Calu3 (cell line): Measurements from ENCODE around the gene GPATCH2. TPM values are rescaled to one million over a fixed set of nuclear protein-coding genes. Genes with fewer than 3 reads are reported as not detected.

Experiments used
- BruUV-seq: library from RNA; stranded (reverse); fragments of 400-500 nt; replicated peaks from 2 replicates; lab custom pipeline; 2021; lab: Mats Ljungman, UMichigan
- CTCF ChIA-PET: fragments of 300-600 bp; sonication (Branson Sonifier 250); formaldehyde crosslinking; loops from one replicate; lab custom pipeline; 2022; ENCODE audit warnings: antibody characterized with exemption; lab: Charles Lee
- DNase-seq: peaks from one replicate; pipeline ENCODE4 v3.0.0; 2022
- H3K27ac Mint-ChIP-seq: one replicate; pipeline ENCODE4 v1.8.0; 2022; ENCODE audit warnings: mixed read lengths; ENCODE audit not compliant: unreplicated experiment
- H3K27me3 Mint-ChIP-seq: one replicate; pipeline ENCODE4 v1.8.0; 2022; ENCODE audit warnings: mixed read lengths; ENCODE audit not compliant: unreplicated experiment
- H3K36me3 Mint-ChIP-seq: one replicate; pipeline ENCODE4 v1.8.0; 2022; ENCODE audit warnings: mild to moderate bottlenecking, moderate library complexity, mixed read lengths; ENCODE audit not compliant: insufficient read depth, unreplicated experiment
- H3K4me1 Mint-ChIP-seq: one replicate; pipeline ENCODE4 v1.8.0; 2022; ENCODE audit warnings: mild to moderate bottlenecking, low read depth, mixed read lengths; ENCODE audit not compliant: unreplicated experiment
- H3K4me3 Mint-ChIP-seq: one replicate; pipeline ENCODE4 v1.8.0; 2022; ENCODE audit warnings: mild to moderate bottlenecking, low read depth, moderate library complexity, mixed read lengths; ENCODE audit not compliant: unreplicated experiment
- H3K9me3 Mint-ChIP-seq: one replicate; pipeline ENCODE4 v1.8.0; 2022; ENCODE audit warnings: low read depth, mixed read lengths; ENCODE audit not compliant: unreplicated experiment
- CTCF ChIP-seq: fragments of 200-600 bp; IDR thresholded peaks from one replicate; pipeline ENCODE4 v1.8.0; 2022; ENCODE audit warnings: antibody characterized with exemption; ENCODE audit not compliant: unreplicated experiment
- intact Hi-C: fragments of 100-400 bp; cut with micrococcal nuclease; formaldehyde crosslinking; loops from one replicate; pipeline ENCODE4 v1.10.0; 2022; ENCODE audit not compliant: unreplicated experiment
- total RNA-seq: library from RNA; stranded (reverse); gene quantifications from 2 replicates; pipeline ENCODE4 v1.2.3, GENCODE V29; 2022

The GPATCH2 gene
- total RNA-seq, 1 experiment from 2014 or later = 22.4 TPM

- CTCF ChIA-PET = no interaction called here
- intact Hi-C loops = no loop called here
- no TSS peak for BruUV-seq
These were observed 168.7 kb downstream of the GPATCH2 start for GRCh38 chr1:217462159-217462558.

GRCh38 chr1:217457016-217457415 lies 173.9 kb downstream of the GPATCH2 start:
- no peak for TF ChIP-seq CTCF
- Mint-ChIP-seq H3K36me3 (no peaks in the 10 kb centered on the region), H3K4me1 (peaks cover 25% of the 10 kb centered on the region), H3K27me3 (no peaks in the 10 kb centered on the region), H3K9me3 (no peaks in the 10 kb centered on the region), H3K4me3 (no peak overlapping the region), H3K27ac (no peak overlapping the region)
- intact Hi-C loops = no loop called here
- BruUV-seq = no TSS peak
- CTCF ChIA-PET = no interaction called here
- DNase-seq = no peak

More at GRCh38 chr1:217462159-217462558, 168.7 kb downstream of the GPATCH2 start:
- TF ChIP-seq CTCF = no peak
- Mint-ChIP-seq H3K27ac (peak overlapping the region; percentile 10), H3K36me3 (no peaks in the 10 kb centered on the region), H3K4me1 (peaks cover 11% of the 10 kb centered on the region), H3K9me3 (peaks cover 9% of the 10 kb centered on the region), H3K4me3 (peak overlapping the region; percentile 14), H3K27me3 (no peaks in the 10 kb centered on the region)
- DNase-seq = no peak

- Mint-ChIP-seq H3K27ac (no peak overlapping the region), H3K4me3 (no peak overlapping the region), H3K36me3 (no peaks in the 10 kb centered on the region), H3K9me3 (no peaks in the 10 kb centered on the region), H3K4me1 (peaks cover 29% of the 10 kb centered on the region), H3K27me3 (no peaks in the 10 kb centered on the region)
- no peak for DNase-seq
- TF ChIP-seq CTCF = no peak
- intact Hi-C loops = no loop called here
- no TSS peak for BruUV-seq
- CTCF ChIA-PET = interaction anchor here (0.9 kb wide), 1 partner anchor 103 kb away, joined by 4 read pairs; no protein-coding TSS in a partner anchor
These were observed 174.6 kb downstream of the GPATCH2 start for GRCh38 chr1:217456261-217456660.

- DNase-seq = peak; percentile 31
- BruUV-seq = no TSS peak
- Mint-ChIP-seq H3K27ac (peak overlapping the region; percentile 27), H3K4me1 (peaks cover 34% of the 10 kb centered on the region), H3K27me3 (no peaks in the 10 kb centered on the region), H3K4me3 (peak overlapping the region; percentile 18), H3K9me3 (no peaks in the 10 kb centered on the region), H3K36me3 (no peaks in the 10 kb centered on the region)
- CTCF ChIA-PET = interaction anchor here (1.1 kb wide), 1 partner anchor 12 kb away, joined by 3 read pairs; no protein-coding TSS in a partner anchor
- no peak for TF ChIP-seq CTCF
- intact Hi-C loops = no loop called here
These were observed 177.1 kb downstream of the GPATCH2 start for GRCh38 chr1:217453816-217454215.
